SK-N-SH treated with all-trans-retinoic acid at 6 μM for 48 hours (cell line): ENCODE data around the gene PILRA.
"Not testable (repeated sequence)": the region's sequence is repeated elsewhere in the genome, so short reads cannot be mapped to it uniquely, and the experiment has no call there.

Experiments
- BACH2 ChIP-seq: fragments of 250-450 bp; sonication (Bioruptor Pico); IDR thresholded peaks from 2 replicates; pipeline ENCODE4 v1.9.0; 2021; ENCODE audit warnings: mild to moderate bottlenecking, borderline replicate concordance
- CSDC2 ChIP-seq: fragments of 250-450 bp; sonication (Bioruptor Pico); IDR thresholded peaks from 2 replicates; pipeline ENCODE4 v1.5.0; 2020; ENCODE audit warnings: mild to moderate bottlenecking, moderate library complexity
- ESRRG ChIP-seq: fragments of 250-450 bp; sonication (Bioruptor Pico); IDR thresholded peaks from 2 replicates; pipeline ENCODE4 v1.6.1; 2021; ENCODE audit warnings: mild to moderate bottlenecking
- GLIS3 ChIP-seq: fragments of 250-450 bp; sonication (Bioruptor Pico); IDR thresholded peaks from 2 replicates; pipeline ENCODE4 v1.5.0; 2020; ENCODE audit warnings: mild to moderate bottlenecking, moderate library complexity
- PPARA ChIP-seq: fragments of 250-450 bp; sonication (Bioruptor Pico); IDR thresholded peaks from 2 replicates; pipeline ENCODE4 v1.5.0; 2020; ENCODE audit warnings: mild to moderate bottlenecking, borderline replicate concordance
- RARB ChIP-seq: fragments of 250-450 bp; sonication (Bioruptor Pico); IDR thresholded peaks from 2 replicates; pipeline ENCODE4 v1.8.0; 2021; ENCODE audit warnings: mild to moderate bottlenecking, moderate library complexity
- SNAI2 ChIP-seq: fragments of 250-450 bp; sonication (Bioruptor Pico); IDR thresholded peaks from 2 replicates; pipeline ENCODE4 v1.5.0; 2020; ENCODE audit warnings: mild to moderate bottlenecking, moderate library complexity
- ZFP3 ChIP-seq: fragments of 250-450 bp; sonication (Bioruptor Pico); IDR thresholded peaks from 2 replicates; pipeline ENCODE4 v1.5.0; 2020; ENCODE audit warnings: mild to moderate bottlenecking, moderate library complexity
- ZFP30 ChIP-seq: fragments of 450-650 bp; formaldehyde crosslinking; IDR thresholded peaks from 2 replicates; pipeline ENCODE4 v1.5.0; 2022; ENCODE audit warnings: mild to moderate bottlenecking, moderate library complexity
- ZNF565 ChIP-seq: fragments of 450-650 bp; formaldehyde crosslinking; conservative IDR thresholded peaks from 2 replicates; pipeline ENCODE4 v1.5.0; 2020; ENCODE audit warnings: low read depth, mild to moderate bottlenecking, moderate library complexity
- ZNF8 ChIP-seq: fragments of 450-650 bp; formaldehyde crosslinking; IDR thresholded peaks from 2 replicates; pipeline ENCODE4 v1.5.0; 2020; ENCODE audit warnings: mild to moderate bottlenecking, moderate library complexity
- TF ChIP-seq, protein P1 (sequence below): fragments of 250-450 bp; sonication (Bioruptor Pico); IDR thresholded peaks from 2 replicates; pipeline ENCODE4 v1.5.1; 2021; ENCODE audit warnings: mild to moderate bottlenecking, moderate library complexity
- TF ChIP-seq, protein P2 (sequence below): fragments of 250-450 bp; sonication (Bioruptor Pico); IDR thresholded peaks from 2 replicates; pipeline ENCODE4 v1.8.0; 2020; ENCODE audit warnings: mild to moderate bottlenecking, moderate library complexity, borderline replicate concordance

DNA sequence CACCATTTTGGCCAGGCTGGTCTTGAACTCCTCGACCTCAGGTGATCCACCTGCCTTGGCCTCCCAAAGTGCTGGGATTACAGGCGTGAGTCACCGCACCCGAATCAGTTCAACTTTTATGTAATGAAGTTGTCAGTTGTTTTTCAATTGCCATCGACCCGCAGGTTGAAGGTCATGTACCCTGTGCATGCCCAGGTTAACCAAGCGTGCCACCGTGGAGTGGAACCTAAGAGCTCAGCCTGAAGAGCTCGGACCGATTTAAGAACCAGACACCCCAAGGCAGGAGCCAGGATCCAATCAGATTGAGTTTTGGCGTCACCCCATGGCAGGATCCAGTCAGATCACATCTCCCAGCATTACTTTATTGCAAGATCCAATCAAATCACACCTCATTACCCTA lies 46.4 kb upstream of the PILRA start:
- not testable (repeated sequence) for TF ChIP-seq CSDC2 (CRISPR knock-in tag); ZNF565; GLIS3 (CRISPR knock-in tag); ESRRG (CRISPR knock-in tag); SNAI2 (CRISPR knock-in tag); ZFP30 (CRISPR knock-in tag); BACH2 (CRISPR knock-in tag); ZNF8; RARB (CRISPR knock-in tag); ZFP3 (CRISPR knock-in tag); PPARA (CRISPR knock-in tag)
- TF ChIP-seq, protein P1, sequence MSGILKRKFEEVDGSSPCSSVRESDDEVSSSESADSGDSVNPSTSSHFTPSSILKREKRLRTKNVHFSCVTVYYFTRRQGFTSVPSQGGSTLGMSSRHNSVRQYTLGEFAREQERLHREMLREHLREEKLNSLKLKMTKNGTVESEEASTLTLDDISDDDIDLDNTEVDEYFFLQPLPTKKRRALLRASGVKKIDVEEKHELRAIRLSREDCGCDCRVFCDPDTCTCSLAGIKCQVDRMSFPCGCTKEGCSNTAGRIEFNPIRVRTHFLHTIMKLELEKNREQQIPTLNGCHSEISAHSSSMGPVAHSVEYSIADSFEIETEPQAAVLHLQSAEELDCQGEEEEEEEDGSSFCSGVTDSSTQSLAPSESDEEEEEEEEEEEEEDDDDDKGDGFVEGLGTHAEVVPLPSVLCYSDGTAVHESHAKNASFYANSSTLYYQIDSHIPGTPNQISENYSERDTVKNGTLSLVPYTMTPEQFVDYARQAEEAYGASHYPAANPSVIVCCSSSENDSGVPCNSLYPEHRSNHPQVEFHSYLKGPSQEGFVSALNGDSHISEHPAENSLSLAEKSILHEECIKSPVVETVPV (CRISPR knock-in tag), result not testable (repeated sequence)
- TF ChIP-seq, protein P2, sequence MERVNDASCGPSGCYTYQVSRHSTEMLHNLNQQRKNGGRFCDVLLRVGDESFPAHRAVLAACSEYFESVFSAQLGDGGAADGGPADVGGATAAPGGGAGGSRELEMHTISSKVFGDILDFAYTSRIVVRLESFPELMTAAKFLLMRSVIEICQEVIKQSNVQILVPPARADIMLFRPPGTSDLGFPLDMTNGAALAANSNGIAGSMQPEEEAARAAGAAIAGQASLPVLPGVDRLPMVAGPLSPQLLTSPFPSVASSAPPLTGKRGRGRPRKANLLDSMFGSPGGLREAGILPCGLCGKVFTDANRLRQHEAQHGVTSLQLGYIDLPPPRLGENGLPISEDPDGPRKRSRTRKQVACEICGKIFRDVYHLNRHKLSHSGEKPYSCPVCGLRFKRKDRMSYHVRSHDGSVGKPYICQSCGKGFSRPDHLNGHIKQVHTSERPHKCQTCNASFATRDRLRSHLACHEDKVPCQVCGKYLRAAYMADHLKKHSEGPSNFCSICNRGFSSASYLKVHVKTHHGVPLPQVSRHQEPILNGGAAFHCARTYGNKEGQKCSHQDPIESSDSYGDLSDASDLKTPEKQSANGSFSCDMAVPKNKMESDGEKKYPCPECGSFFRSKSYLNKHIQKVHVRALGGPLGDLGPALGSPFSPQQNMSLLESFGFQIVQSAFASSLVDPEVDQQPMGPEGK (CRISPR knock-in tag), result not testable (repeated sequence)
